Endothelial cell (in vitro differentiated cells): ENCODE results near the gene MORC2. TPM values are rescaled to one million over a fixed set of nuclear protein-coding genes. Genes with fewer than 3 reads are reported as not detected.

Experiments
- DNase-seq: peaks from one replicate; pipeline ENCODE4 v3.0.0; 2021; ENCODE audit warnings: low spot score
- H3K27ac Mint-ChIP-seq: one replicate; pipeline ENCODE4 v1.8.0; 2021; ENCODE audit warnings: mixed read lengths, inconsistent platforms; ENCODE audit not compliant: unreplicated experiment
- H3K27me3 Mint-ChIP-seq: one replicate; pipeline ENCODE4 v1.8.0; 2021; ENCODE audit warnings: mild to moderate bottlenecking, moderate library complexity, mixed read lengths, inconsistent platforms; ENCODE audit not compliant: unreplicated experiment
- H3K36me3 Mint-ChIP-seq: one replicate; pipeline ENCODE4 v1.8.0; 2021; ENCODE audit warnings: mild to moderate bottlenecking, low read depth, mixed read lengths, inconsistent platforms; ENCODE audit not compliant: unreplicated experiment
- H3K4me1 Mint-ChIP-seq: one replicate; pipeline ENCODE4 v1.8.0; 2021; ENCODE audit warnings: mild to moderate bottlenecking, mixed read lengths, inconsistent platforms; ENCODE audit not compliant: unreplicated experiment
- H3K4me3 Mint-ChIP-seq: one replicate; pipeline ENCODE4 v1.8.0; 2021; ENCODE audit warnings: mild to moderate bottlenecking, mixed read lengths, inconsistent platforms; ENCODE audit not compliant: unreplicated experiment
- H3K9me3 Mint-ChIP-seq: one replicate; pipeline ENCODE4 v1.8.0; 2021; ENCODE audit warnings: mixed read lengths, inconsistent platforms; ENCODE audit not compliant: unreplicated experiment
- total RNA-seq: library from RNA; stranded (reverse); fragmentation: NEBNext Ultra II Directional; extraction: Animal tissue kit (Norgen Biotek cat#: 25700); gene quantifications from one replicate; pipeline ENCODE4 v1.2.1, GENCODE V29; 2021; ENCODE audit not compliant: unreplicated experiment
- TF ChIP-seq, protein P1 (sequence below): fragments of 200-600 bp; sonication (generic); IDR thresholded peaks from one replicate; pipeline ENCODE4 v1.5.0; 2021; ENCODE audit warnings: antibody characterized with exemption; ENCODE audit not compliant: unreplicated experiment

MORC2 gene
- total RNA-seq, 1 donor from 2014 or later = 56.2 TPM

DNA sequence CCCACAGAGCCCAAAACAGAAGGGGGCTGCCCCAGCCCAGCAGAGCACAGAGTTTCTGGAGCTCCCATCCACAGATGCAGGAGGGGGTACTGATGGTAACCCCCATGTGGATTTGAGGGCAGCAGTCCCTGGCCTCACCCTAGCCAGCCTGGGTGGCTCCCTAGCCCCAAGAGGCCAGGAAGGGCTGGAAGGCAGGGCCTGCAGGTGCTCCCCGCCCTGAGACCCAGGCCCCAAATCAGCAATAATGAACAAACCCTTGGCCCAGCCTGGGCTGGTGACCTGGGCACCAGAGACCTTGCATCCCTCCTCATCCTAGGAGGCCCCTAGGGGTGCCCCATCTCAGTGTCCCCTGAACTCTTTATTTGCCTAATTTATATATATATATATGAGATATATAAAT is 61.6 kb downstream of the MORC2 start:
- Mint-ChIP-seq H3K27ac (no peak overlapping the region), H3K9me3 (no peaks in the 10 kb centered on the region), H3K4me3 (no peak overlapping the region), H3K36me3 (peaks cover 14% of the 10 kb centered on the region), H3K4me1 (no peaks in the 10 kb centered on the region), H3K27me3 (no peaks in the 10 kb centered on the region)
- TF ChIP-seq, protein P1, sequence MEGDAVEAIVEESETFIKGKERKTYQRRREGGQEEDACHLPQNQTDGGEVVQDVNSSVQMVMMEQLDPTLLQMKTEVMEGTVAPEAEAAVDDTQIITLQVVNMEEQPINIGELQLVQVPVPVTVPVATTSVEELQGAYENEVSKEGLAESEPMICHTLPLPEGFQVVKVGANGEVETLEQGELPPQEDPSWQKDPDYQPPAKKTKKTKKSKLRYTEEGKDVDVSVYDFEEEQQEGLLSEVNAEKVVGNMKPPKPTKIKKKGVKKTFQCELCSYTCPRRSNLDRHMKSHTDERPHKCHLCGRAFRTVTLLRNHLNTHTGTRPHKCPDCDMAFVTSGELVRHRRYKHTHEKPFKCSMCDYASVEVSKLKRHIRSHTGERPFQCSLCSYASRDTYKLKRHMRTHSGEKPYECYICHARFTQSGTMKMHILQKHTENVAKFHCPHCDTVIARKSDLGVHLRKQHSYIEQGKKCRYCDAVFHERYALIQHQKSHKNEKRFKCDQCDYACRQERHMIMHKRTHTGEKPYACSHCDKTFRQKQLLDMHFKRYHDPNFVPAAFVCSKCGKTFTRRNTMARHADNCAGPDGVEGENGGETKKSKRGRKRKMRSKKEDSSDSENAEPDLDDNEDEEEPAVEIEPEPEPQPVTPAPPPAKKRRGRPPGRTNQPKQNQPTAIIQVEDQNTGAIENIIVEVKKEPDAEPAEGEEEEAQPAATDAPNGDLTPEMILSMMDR = no peak
- no peak for DNase-seq

DNA sequence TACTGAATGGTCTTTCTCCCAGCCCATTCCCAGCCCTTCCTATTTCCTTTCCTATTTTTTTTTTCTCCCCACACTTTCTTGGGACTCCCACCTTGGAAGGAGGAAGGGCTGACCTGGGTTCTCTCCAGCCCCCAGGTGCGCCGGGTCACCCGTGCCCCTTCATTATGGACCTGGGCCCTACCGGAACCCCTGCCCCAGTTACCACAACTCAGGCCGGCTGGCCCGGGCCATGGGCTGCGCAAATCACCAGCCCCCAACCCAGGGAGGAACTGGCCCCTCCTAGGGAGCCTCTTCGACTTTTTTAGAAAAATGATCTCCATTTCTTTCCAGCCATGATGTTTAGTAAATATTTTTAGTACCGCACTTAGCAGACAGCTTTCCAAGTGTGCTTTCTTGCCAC is 62.2 kb downstream of the MORC2 start:
- H3K4me3 Mint-ChIP-seq = no peak overlapping the region
- H3K27me3 Mint-ChIP-seq = no peaks in the 10 kb centered on the region
- peaks cover 18% of the 10 kb centered on the region for H3K36me3 Mint-ChIP-seq
- no peak overlapping the region for H3K27ac Mint-ChIP-seq
- no peaks in the 10 kb centered on the region for H3K4me1 Mint-ChIP-seq
- no peak for DNase-seq
- TF ChIP-seq, protein P1 = no peak
- H3K9me3 Mint-ChIP-seq = no peaks in the 10 kb centered on the region

DNA sequence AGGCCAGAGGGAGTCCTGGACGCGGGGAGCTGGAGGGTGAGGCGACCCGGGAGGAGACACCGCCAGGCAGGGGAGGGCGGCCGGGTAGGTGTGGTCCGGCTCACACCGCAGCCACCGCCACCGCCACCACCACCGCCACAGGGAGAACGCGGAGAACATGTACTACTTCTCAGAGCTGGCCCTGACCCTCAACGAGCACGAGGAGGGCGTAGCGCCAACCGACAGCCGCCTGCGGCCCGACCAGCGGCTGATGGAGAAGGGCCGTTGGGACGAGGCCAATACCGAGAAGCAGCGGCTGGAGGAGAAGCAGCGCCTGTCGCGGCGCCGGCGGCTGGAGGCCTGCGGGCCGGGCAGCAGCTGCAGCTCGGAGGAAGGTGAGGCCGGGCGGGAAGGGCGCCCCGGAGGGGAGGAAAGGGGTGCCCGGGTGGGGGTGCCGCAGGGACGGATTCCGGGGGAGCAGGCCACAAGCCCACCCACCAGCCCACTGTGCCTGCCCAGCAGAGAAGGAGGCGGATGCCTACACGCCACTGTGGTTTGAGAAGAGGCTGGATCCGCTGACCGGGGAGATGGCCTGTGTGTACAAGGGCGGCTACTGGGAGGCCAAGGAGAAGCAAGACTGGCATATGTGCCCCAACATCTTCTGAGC is 62.8 kb downstream of the MORC2 start:
- Mint-ChIP-seq H3K36me3 (peaks cover 18% of the 10 kb centered on the region), H3K9me3 (no peaks in the 10 kb centered on the region), H3K4me1 (no peaks in the 10 kb centered on the region), H3K27ac (no peak overlapping the region), H3K27me3 (no peaks in the 10 kb centered on the region), H3K4me3 (no peak overlapping the region)
- DNase-seq = no peak
- TF ChIP-seq, protein P1 = no peak

DNA sequence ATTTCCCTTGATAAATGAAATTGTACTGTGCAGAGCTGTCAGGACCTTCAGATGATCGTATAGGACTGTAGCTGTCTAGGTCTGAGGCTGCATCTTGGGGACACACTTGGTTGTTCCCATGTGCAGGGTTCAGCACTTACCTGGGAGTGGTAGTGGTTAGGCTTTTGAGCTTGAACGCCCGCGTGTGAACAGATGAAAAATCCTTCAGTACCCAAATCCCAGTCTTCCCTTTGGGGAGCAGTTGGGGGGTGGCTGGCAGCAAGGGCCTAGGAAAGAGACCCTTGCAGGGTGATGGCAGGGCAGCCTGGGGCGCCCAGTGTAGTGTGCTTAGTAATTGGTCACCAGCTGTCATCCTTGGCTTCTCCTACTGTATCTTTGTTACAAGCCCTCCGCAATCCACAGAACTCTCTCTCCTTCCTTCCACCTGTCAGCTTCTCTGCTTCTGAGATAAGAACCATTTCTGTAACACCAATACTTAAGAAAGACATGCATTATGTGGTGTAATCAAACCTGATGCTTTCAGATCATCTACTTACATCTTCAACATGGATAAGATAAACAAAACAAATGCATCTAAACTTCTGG is 64.6 kb downstream of the MORC2 start:
- no peak overlapping the region for H3K4me3 Mint-ChIP-seq
- H3K4me1 Mint-ChIP-seq = no peaks in the 10 kb centered on the region
- H3K27me3 Mint-ChIP-seq = no peaks in the 10 kb centered on the region
- H3K36me3 Mint-ChIP-seq = peaks cover 18% of the 10 kb centered on the region
- TF ChIP-seq, protein P1 = no peak
- no peaks in the 10 kb centered on the region for H3K9me3 Mint-ChIP-seq
- no peak overlapping the region for H3K27ac Mint-ChIP-seq
- no peak for DNase-seq
